Endodermal cell (in vitro differentiated cells): ENCODE measurements around the gene TDRD3. TPM values are rescaled to one million over a fixed set of nuclear protein-coding genes. Genes with fewer than 3 reads are reported as not detected.

Experiments used
- DNase-seq: peaks from one replicate; pipeline ENCODE4 v3.0.0-alpha.2; 2017
- H3K27ac ChIP-seq: 2 replicates; pipeline ENCODE4 v1.5.1; 2013; ENCODE audit warnings: mild to moderate bottlenecking, low read depth, low read length, moderate library complexity
- H3K27me3 ChIP-seq: 2 replicates; pipeline ENCODE4 v1.6.1; 2013; ENCODE audit warnings: mild to moderate bottlenecking, low read length, moderate library complexity; ENCODE audit not compliant: insufficient read depth, control insufficient read depth, poor library complexity, severe bottlenecking
- H3K36me3 ChIP-seq: 2 replicates; pipeline ENCODE4 v1.7.0; 2013; ENCODE audit warnings: mild to moderate bottlenecking, low read length, moderate library complexity; ENCODE audit not compliant: control insufficient read depth, insufficient read depth
- H3K4me1 ChIP-seq: one replicate; pipeline ENCODE4 v1.7.0; 2013; ENCODE audit warnings: low read length; ENCODE audit not compliant: control insufficient read depth, insufficient read depth
- H3K4me3 ChIP-seq: 2 replicates; pipeline ENCODE4 v1.5.1; 2013; ENCODE audit warnings: mild to moderate bottlenecking, low read length, moderate library complexity
- H3K9ac ChIP-seq: 2 replicates; pipeline ENCODE4 v1.6.1; 2013; ENCODE audit warnings: mild to moderate bottlenecking, low read length, moderate library complexity; ENCODE audit not compliant: poor library complexity, severe bottlenecking; ENCODE audit errors: extremely low read depth
- H3K9me3 ChIP-seq: 2 replicates; pipeline ENCODE4 v1.6.1; 2013; ENCODE audit warnings: mild to moderate bottlenecking, low read length, moderate library complexity; ENCODE audit not compliant: control insufficient read depth
- H3K27ac Mint-ChIP-seq: 2 replicates; pipeline ENCODE4 v1.8.0; 2020; ENCODE audit warnings: mixed read lengths
- H3K27me3 Mint-ChIP-seq: 2 replicates; pipeline ENCODE4 v1.8.0; 2021; ENCODE audit warnings: mild to moderate bottlenecking, mixed read lengths; ENCODE audit not compliant: insufficient read depth
- H3K36me3 Mint-ChIP-seq: 2 replicates; pipeline ENCODE4 v1.8.0; 2020; ENCODE audit warnings: low read depth, mixed read lengths
- H3K4me1 Mint-ChIP-seq: 2 replicates; pipeline ENCODE4 v1.8.0; 2020; ENCODE audit warnings: mixed read lengths
- H3K4me3 Mint-ChIP-seq: 2 replicates; pipeline ENCODE4 v1.8.0; 2020; ENCODE audit warnings: mild to moderate bottlenecking, moderate library complexity, mixed read lengths
- H3K9me3 Mint-ChIP-seq: 2 replicates; pipeline ENCODE4 v1.8.0; 2020; ENCODE audit warnings: mild to moderate bottlenecking, mixed read lengths
- CTCF ChIP-seq: fragments of 200-600 bp; sonication (generic); conservative IDR thresholded peaks from 2 replicates; pipeline ENCODE4 v1.5.0; 2021; ENCODE audit warnings: antibody characterized with exemption, mild to moderate bottlenecking
- WGBS, 2 experiments: methylation state at CpG; one replicate each; pipeline versions ENCODE4 v1.1.5 to v1.1.7; 2013; ENCODE audit warnings: missing lambda C conversion rate in 2 of 2, mixed read lengths in 1 of 2; ENCODE audit not compliant: insufficient coverage in 1 of 2, insufficient read length in 1 of 2; 5-methylcytosine and 5-hydroxymethylcytosine counted together
- total RNA-seq, 2 donors: library from RNA; stranded (reverse); fragmentation: NEBNext Ultra II Directional in 1 of 2; extraction: Animal tissue kit (Norgen Biotek cat#: 25700) in 1 of 2; gene quantifications; 2 replicates in 1 of 2; 3 replicates in 1 of 2; pipeline ENCODE4 v1.2.1, GENCODE V29; 2021

The TDRD3 gene
- total RNA-seq, 2 donors from 2014 or later: 25.3 to 36.1 TPM

- DNase-seq: no peak
- Mint-ChIP-seq H3K36me3 (peaks cover 3% of the 10 kb centered on the region), H3K27ac (no peak overlapping the region), H3K27me3 (no peaks in the 10 kb centered on the region), H3K4me1 (peaks cover 9% of the 10 kb centered on the region), H3K9me3 (no peaks in the 10 kb centered on the region), H3K4me3 (no peak overlapping the region)
- Histone ChIP-seq H3K27ac (no peak overlapping the region), H3K27me3 (no peaks in the 10 kb centered on the region), H3K9ac (no peak overlapping the region), H3K4me3 (no peak overlapping the region), H3K36me3 (no peaks in the 10 kb centered on the region), H3K4me1 (no peaks in the 10 kb centered on the region), H3K9me3 (no peaks in the 10 kb centered on the region)
- no peak for TF ChIP-seq CTCF
- WGBS, 2 experiments: 67 to 74% methylated on average over 3 of the region's 3 CpGs
Observed at GRCh38 chr13:60453490-60453889, 56.5 kb downstream of the TDRD3 start.

- Histone ChIP-seq H3K9me3 (no peaks in the 10 kb centered on the region), H3K9ac (no peak overlapping the region), H3K4me3 (no peak overlapping the region), H3K4me1 (no peaks in the 10 kb centered on the region), H3K27me3 (no peaks in the 10 kb centered on the region), H3K27ac (no peak overlapping the region), H3K36me3 (no peaks in the 10 kb centered on the region)
- Mint-ChIP-seq H3K36me3 (peaks cover 4% of the 10 kb centered on the region), H3K27me3 (no peaks in the 10 kb centered on the region), H3K27ac (no peak overlapping the region), H3K9me3 (no peaks in the 10 kb centered on the region), H3K4me3 (no peak overlapping the region), H3K4me1 (peaks cover 9% of the 10 kb centered on the region)
- TF ChIP-seq CTCF: no peak
- 86% methylated on average over 1 of the region's 1 CpG; no CpG with 5 or more reads in 1 of the 2 experiments for WGBS, 2 experiments
- DNase-seq: no peak
Observed at GRCh38 chr13:60454425-60454824, 57.4 kb downstream of the TDRD3 start.

GRCh38 chr13:60463787-60464186, 66.8 kb downstream of the TDRD3 start:
- H3K4me1 Mint-ChIP-seq: no peaks in the 10 kb centered on the region
- Histone ChIP-seq H3K27ac (no peak overlapping the region), H3K9me3 (no peaks in the 10 kb centered on the region), H3K36me3 (peaks cover 13% of the 10 kb centered on the region), H3K9ac (no peak overlapping the region), H3K4me3 (no peak overlapping the region), H3K27me3 (no peaks in the 10 kb centered on the region), H3K4me1 (no peaks in the 10 kb centered on the region)
- H3K9me3 Mint-ChIP-seq: no peaks in the 10 kb centered on the region
- no peaks in the 10 kb centered on the region for H3K27me3 Mint-ChIP-seq
- no peak for TF ChIP-seq CTCF
- no peak for DNase-seq
- 100% methylated on average over 1 of the region's 1 CpG for WGBS, 2 experiments
- H3K4me3 Mint-ChIP-seq: no peak overlapping the region
- H3K36me3 Mint-ChIP-seq: peaks cover 18% of the 10 kb centered on the region
- H3K27ac Mint-ChIP-seq: no peak overlapping the region
